ENCODE results near the gene ZYG11B. TPM values are rescaled to one million over a fixed set of nuclear protein-coding genes. Genes with fewer than 3 reads are reported as not detected.
"Not testable (repeated sequence)": the region's sequence is repeated elsewhere in the genome, so short reads cannot be mapped to it uniquely, and the experiment has no call there.

Gene ZYG11B
- total and polyA plus RNA-seq, 3 experiments from 2014 or later = 11.2 to 11.9 (median 11.5) TPM

DNA sequence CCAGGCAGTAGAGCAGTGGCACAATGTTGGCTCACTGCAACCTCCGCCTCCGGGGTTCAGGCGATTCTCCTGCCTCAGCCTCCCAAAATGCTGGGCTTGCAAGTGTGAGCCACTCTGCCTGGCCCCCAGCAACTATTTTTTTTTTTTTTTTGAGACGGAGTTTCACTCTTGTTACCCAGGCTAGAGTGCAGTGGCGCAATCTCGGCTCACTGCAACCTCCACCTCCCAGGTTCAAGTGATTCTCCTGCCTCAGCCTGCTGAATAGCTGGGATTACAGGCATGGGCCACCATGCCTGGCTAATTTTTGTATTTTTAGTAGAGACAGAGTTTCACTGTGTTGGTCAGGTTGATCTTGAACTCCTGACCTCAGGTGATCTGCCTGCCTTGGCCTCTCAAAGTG lies 23.9 kb downstream of the ZYG11B start:
- H3K27me3 ChIP-seq (ENCODE audit: insufficient read depth, low read length, poor library complexity, severe bottlenecking); DNase-seq; H3K27ac Mint-ChIP-seq; H3K4me1 ChIP-seq (ENCODE audit: insufficient read depth, low read length); H3K36me3 Mint-ChIP-seq; CTCF ChIA-PET; POLR2A ChIA-PET; H3K36me3 ChIP-seq (ENCODE audit: insufficient read depth, low read length); H3K9me3 Mint-ChIP-seq; H3K4me3 Mint-ChIP-seq; H3K9me3 ChIP-seq (ENCODE audit: low read length); H3K4me3 ChIP-seq (ENCODE audit: low read length); H3K27me3 Mint-ChIP-seq; H3K27ac ChIP-seq (ENCODE audit: low read depth, low read length): not testable (repeated sequence)
- H3K4me1 Mint-ChIP-seq = peaks cover 13 to 27% (median 15%) of the 10 kb centered on the region in 3 donors

DNA sequence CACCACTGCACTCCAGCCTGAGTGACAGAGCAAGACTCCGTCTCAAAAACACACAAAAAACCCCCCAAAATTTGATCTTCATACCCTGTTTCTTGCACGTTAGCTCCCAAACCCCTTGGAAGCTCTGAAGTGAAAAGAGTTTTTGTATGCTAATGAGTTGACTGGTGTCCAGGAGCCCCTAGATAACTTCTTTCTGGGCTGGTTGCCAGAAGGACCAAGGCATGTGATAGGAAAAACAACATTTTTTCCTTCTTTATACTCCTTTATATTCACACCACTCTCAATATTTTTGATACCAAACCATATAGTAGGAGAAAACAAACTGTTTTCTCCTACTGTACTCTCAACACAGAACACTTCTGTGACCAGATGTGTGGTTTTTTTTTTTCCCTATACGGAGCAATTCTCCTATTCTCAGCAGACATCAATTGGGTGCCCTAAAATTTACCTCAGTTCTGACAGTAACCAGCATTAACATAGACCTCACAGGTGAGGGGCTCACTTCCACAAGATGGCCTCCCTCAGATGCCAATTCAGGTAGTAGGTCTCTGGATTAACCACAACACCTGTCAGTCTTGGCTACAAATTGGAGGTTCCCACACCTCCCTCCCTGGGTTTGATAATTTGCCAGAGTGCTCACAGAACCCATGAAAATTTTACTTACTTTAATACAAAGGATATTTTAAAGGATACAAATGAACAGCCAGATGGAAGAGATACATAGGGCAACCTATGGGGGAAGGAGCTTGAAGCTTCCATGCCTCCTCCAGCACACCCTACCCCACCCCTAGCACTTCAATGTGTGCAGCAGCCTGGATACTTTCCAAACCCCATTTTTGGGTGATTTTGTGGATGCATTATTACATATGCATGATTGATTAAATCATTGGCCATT lies 25.6 kb downstream of the ZYG11B start:
- H3K27ac Mint-ChIP-seq = peak overlapping the region in 5 of 8 donors; percentile 2 to 71 (median 17)
- Histone ChIP-seq H3K27me3 (ENCODE audit: insufficient read depth, low read length, poor library complexity, severe bottlenecking) (no peaks in the 10 kb centered on the region), H3K4me1 (ENCODE audit: insufficient read depth, low read length) (no peaks in the 10 kb centered on the region), H3K36me3 (ENCODE audit: insufficient read depth, low read length) (no peaks in the 10 kb centered on the region), H3K9me3 (ENCODE audit: low read length) (no peaks in the 10 kb centered on the region), H3K27ac (ENCODE audit: low read depth, low read length) (peak overlapping the region; percentile 57), H3K4me3 (ENCODE audit: low read length) (no peak overlapping the region)
- ChIA-PET CTCF (no interaction called here), POLR2A (no interaction called here)
- no peak for DNase-seq
- no peaks in the 10 kb centered on the region for H3K27me3 Mint-ChIP-seq
- H3K4me3 Mint-ChIP-seq = no peak overlapping the region
- H3K36me3 Mint-ChIP-seq = peaks cover 3 to 9% (median 4%) of the 10 kb centered on the region in 3 donors
- peaks cover 11 to 20% (median 16%) of the 10 kb centered on the region in 3 donors for H3K4me1 Mint-ChIP-seq
- no peaks in the 10 kb centered on the region for H3K9me3 Mint-ChIP-seq

DNA sequence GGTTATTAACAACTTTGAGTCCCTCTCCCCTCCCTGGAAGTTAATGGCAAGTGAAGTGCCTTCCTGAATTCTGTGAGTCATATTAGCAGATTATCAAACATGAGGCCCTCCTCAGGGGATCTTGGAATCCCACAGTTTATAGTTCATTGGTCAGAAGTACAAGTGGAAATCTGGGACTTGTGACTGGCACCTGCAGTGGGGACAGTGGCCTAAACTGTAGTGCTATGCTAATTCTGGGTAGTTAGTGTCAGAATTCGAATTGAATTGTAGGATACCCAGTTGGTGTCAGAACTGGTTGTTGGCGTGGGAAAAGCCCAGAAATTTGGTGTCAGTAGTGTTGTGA lies 26.2 kb downstream of the ZYG11B start:
- H3K9me3 ChIP-seq (ENCODE audit: low read length) = no peaks in the 10 kb centered on the region
- no peaks in the 10 kb centered on the region for H3K27me3 ChIP-seq (ENCODE audit: insufficient read depth, low read length, poor library complexity, severe bottlenecking)
- no peak overlapping the region for H3K4me3 Mint-ChIP-seq
- no peaks in the 10 kb centered on the region for H3K27me3 Mint-ChIP-seq
- no peaks in the 10 kb centered on the region for H3K9me3 Mint-ChIP-seq
- no peak for DNase-seq
- H3K4me1 Mint-ChIP-seq = peaks cover 7 to 16% (median 16%) of the 10 kb centered on the region in 3 donors
- peak overlapping the region in 3 of 8 donors; percentile 2 to 37 (median 13) for H3K27ac Mint-ChIP-seq
- no peaks in the 10 kb centered on the region for H3K4me1 ChIP-seq (ENCODE audit: insufficient read depth, low read length)
- CTCF ChIA-PET = no interaction called here
- no peaks in the 10 kb centered on the region for H3K36me3 ChIP-seq (ENCODE audit: insufficient read depth, low read length)
- H3K27ac ChIP-seq (ENCODE audit: low read depth, low read length) = no peak overlapping the region
- H3K4me3 ChIP-seq (ENCODE audit: low read length) = no peak overlapping the region
- H3K36me3 Mint-ChIP-seq = peaks cover 3 to 15% (median 4%) of the 10 kb centered on the region in 3 donors
- POLR2A ChIA-PET = no interaction called here

DNA sequence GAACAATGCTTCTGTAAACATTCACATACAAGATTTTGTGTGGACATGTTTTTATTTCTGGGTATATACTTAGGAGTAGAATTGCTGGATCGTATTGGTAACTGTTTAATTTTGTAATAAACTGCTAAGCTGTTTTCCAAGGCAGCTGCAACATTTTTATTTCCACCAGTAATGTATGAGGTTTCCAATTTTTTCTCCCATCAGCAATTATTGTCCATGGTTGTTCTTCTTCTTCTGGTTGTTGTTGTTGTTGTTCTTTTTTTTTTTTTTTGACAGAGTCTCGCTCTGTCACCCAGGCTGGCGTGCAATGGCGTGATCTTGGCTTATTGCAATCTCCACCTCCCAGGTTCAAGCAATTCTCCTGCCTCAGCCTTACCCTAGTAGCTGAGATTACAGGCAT lies 26.9 kb downstream of the ZYG11B start:
- CTCF ChIA-PET = no interaction called here
- H3K27ac Mint-ChIP-seq = peak overlapping the region in 1 of 8 donors; percentile 17

DNA sequence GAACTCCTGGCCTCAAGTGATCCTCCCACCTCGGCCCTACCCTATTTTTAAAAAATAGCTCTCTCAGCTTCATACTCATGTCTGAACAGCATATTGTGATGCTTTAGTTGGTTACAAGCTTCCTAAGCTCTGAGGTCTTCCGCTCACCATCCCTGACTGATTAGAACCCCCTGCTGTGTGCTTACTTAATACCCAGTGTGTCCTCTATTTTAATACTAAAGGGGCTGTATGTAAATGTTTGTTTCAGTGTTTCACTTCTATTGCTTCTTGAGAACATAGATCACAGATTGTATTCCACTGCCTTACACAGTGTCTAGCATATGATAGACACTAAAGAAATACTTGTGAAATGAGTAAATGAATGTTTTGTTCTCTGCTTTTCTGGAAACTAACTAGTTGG lies 29.8 kb downstream of the ZYG11B start:
- Histone ChIP-seq H3K4me3 (ENCODE audit: low read length) (no peak overlapping the region), H3K27me3 (ENCODE audit: insufficient read depth, low read length, poor library complexity, severe bottlenecking) (no peaks in the 10 kb centered on the region), H3K4me1 (ENCODE audit: insufficient read depth, low read length) (no peaks in the 10 kb centered on the region), H3K27ac (ENCODE audit: low read depth, low read length) (no peak overlapping the region), H3K9me3 (ENCODE audit: low read length) (no peaks in the 10 kb centered on the region), H3K36me3 (ENCODE audit: insufficient read depth, low read length) (no peaks in the 10 kb centered on the region)
- no peak overlapping the region for H3K4me3 Mint-ChIP-seq
- DNase-seq = no peak
- no peaks in the 10 kb centered on the region for H3K9me3 Mint-ChIP-seq
- peak overlapping the region in 1 of 8 donors; percentile 3 for H3K27ac Mint-ChIP-seq
- H3K4me1 Mint-ChIP-seq = peaks cover 6 to 16% (median 12%) of the 10 kb centered on the region in 3 donors
- peaks cover 7 to 27% (median 11%) of the 10 kb centered on the region in 3 donors for H3K36me3 Mint-ChIP-seq
- ChIA-PET POLR2A (no interaction called here), CTCF (no interaction called here)
- no peaks in the 10 kb centered on the region for H3K27me3 Mint-ChIP-seq

More for the DNA sequence above, 26.9 kb downstream of the ZYG11B start:
- Histone ChIP-seq H3K27ac (ENCODE audit: low read depth, low read length) (no peak overlapping the region), H3K4me3 (ENCODE audit: low read length) (no peak overlapping the region), H3K27me3 (ENCODE audit: insufficient read depth, low read length, poor library complexity, severe bottlenecking) (no peaks in the 10 kb centered on the region), H3K9me3 (ENCODE audit: low read length) (no peaks in the 10 kb centered on the region), H3K4me1 (ENCODE audit: insufficient read depth, low read length) (no peaks in the 10 kb centered on the region), H3K36me3 (ENCODE audit: insufficient read depth, low read length) (no peaks in the 10 kb centered on the region)
- POLR2A ChIA-PET = no interaction called here
- Mint-ChIP-seq H3K27me3 (no peaks in the 10 kb centered on the region), H3K36me3 (peaks cover 4 to 20% (median 8%) of the 10 kb centered on the region in 3 donors), H3K9me3 (no peaks in the 10 kb centered on the region), H3K4me1 (peaks cover 6 to 16% (median 12%) of the 10 kb centered on the region in 3 donors), H3K4me3 (no peak overlapping the region)
- DNase-seq = no peak

DNA sequence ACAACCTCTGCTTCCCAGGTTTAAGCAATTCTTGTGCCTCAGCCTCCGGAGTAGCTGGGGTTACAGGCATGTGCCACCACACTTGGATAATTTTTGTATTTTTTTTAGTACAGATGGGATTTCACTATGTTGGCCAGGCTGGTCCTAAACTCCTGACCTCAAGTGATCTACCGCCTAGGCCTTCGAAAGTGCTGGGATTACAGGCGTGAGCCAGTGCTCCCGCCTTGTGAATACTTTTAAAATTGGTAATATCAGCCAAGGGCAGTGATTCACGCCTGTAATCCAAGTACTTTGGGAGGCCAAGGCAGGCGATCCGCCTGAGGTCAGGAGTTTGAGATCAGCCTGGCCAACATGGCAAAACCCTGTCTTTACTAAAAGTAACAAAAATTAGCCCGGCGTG lies 33.7 kb downstream of the ZYG11B start:
- Histone ChIP-seq H3K4me1 (ENCODE audit: insufficient read depth, low read length) (no peaks in the 10 kb centered on the region), H3K27me3 (ENCODE audit: insufficient read depth, low read length, poor library complexity, severe bottlenecking) (no peaks in the 10 kb centered on the region), H3K36me3 (ENCODE audit: insufficient read depth, low read length) (no peaks in the 10 kb centered on the region), H3K9me3 (ENCODE audit: low read length) (no peaks in the 10 kb centered on the region), H3K4me3 (ENCODE audit: low read length) (no peak overlapping the region), H3K27ac (ENCODE audit: low read depth, low read length) (no peak overlapping the region)
- no peak overlapping the region for H3K4me3 Mint-ChIP-seq
- no peak for DNase-seq
- no peaks in the 10 kb centered on the region for H3K9me3 Mint-ChIP-seq
- ChIA-PET CTCF (no interaction called here), POLR2A (no interaction called here)
- H3K27ac Mint-ChIP-seq = peak overlapping the region in 1 of 8 donors; percentile 24
- H3K4me1 Mint-ChIP-seq = peaks cover 3 to 8% (median 6%) of the 10 kb centered on the region in 3 donors
- no peaks in the 10 kb centered on the region for H3K27me3 Mint-ChIP-seq
- H3K36me3 Mint-ChIP-seq = peaks cover 11 to 43% (median 14%) of the 10 kb centered on the region in 3 donors

DNA sequence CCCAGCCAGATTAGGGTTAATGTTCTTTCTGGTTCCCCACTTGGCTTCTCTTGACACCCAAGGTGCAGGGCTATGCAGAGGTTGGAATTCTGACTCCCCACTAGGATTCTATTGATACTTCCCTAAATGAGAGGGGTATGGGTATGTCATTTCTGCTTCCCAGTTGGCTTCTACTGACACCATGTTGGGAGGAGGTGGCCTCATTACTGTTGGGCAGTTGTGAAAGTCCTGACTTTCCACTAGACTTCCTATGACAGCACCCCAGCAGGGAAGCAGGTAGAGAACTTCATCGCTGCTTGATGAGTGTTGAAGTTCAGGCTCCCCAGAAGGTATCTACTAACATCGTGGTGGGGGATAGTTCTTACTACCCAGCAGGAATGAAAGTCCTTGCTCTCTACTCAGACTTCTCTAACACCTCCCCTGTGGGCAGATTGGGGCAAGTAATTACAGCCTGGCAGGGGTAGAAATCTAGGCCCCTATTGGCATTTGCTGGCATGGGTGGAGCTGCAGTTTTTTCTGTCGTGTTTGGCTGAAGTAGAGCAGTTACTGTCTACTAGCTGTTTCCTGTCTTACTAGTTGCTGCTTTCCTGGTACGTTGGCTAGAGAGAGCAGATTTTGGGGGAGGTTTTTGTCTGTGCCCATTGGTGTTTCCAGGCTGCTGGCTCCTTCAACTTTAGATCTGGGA lies 41.5 kb downstream of the ZYG11B start:
- no peak overlapping the region for H3K27ac ChIP-seq (ENCODE audit: low read depth, low read length)
- no peak overlapping the region for H3K4me3 ChIP-seq (ENCODE audit: low read length)
- Mint-ChIP-seq H3K9me3 (no peaks in the 10 kb centered on the region), H3K27me3 (no peaks in the 10 kb centered on the region), H3K4me3 (no peak overlapping the region), H3K27ac (peak overlapping the region in 3 of 8 donors; percentile 29 to 61 (median 44)), H3K36me3 (peaks cover 7 to 31% (median 23%) of the 10 kb centered on the region in 3 donors), H3K4me1 (peaks cover 5 to 15% (median 14%) of the 10 kb centered on the region in 3 donors)
- no peaks in the 10 kb centered on the region for H3K4me1 ChIP-seq (ENCODE audit: insufficient read depth, low read length)
- ChIA-PET CTCF (no interaction called here), POLR2A (no interaction called here)
- H3K9me3 ChIP-seq (ENCODE audit: low read length) = no peaks in the 10 kb centered on the region
- H3K36me3 ChIP-seq (ENCODE audit: insufficient read depth, low read length) = no peaks in the 10 kb centered on the region
- DNase-seq = no peak
- H3K27me3 ChIP-seq (ENCODE audit: insufficient read depth, low read length, poor library complexity, severe bottlenecking) = no peaks in the 10 kb centered on the region

DNA sequence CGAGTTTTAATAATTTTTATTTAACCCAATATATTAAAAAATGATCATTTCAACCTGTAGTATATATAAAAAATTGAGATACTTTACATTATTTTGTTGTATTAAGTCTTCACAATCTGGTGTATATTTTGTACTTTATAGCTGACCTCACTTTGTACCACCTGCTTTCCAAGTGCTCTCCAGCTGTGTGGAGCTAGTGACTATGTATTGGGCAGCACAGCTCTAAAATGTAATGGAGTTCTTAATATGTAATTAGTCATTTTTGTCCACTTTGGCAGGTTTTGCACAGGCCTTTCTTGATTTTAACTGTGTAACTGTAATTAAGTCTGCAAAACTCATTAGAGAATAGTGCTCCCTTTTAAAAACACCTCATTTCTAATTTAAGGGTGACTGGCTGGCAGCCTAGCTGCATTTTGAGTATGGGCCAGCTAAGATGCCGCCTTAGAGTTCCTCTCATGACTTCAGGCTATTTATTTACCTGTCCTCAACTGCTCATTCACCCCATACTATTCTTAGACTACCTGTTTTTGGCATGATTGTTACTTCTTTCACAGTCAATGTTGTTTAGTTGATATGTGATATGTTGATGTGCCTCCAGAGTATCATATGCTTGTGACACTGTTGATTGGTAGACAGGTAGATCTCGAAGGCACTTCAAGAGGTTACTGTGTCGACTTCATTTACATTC lies 43.2 kb downstream of the ZYG11B start:
- H3K4me3 ChIP-seq (ENCODE audit: low read length) = no peak overlapping the region
- Mint-ChIP-seq H3K4me3 (no peak overlapping the region), H3K4me1 (peaks cover 2 to 14% (median 13%) of the 10 kb centered on the region in 3 donors), H3K27me3 (no peaks in the 10 kb centered on the region), H3K9me3 (no peaks in the 10 kb centered on the region), H3K36me3 (peaks cover 13 to 34% (median 23%) of the 10 kb centered on the region in 3 donors), H3K27ac (no peak overlapping the region)
- no peaks in the 10 kb centered on the region for H3K27me3 ChIP-seq (ENCODE audit: insufficient read depth, low read length, poor library complexity, severe bottlenecking)
- no peaks in the 10 kb centered on the region for H3K4me1 ChIP-seq (ENCODE audit: insufficient read depth, low read length)
- no peak for DNase-seq
- CTCF ChIA-PET = no interaction called here
- POLR2A ChIA-PET = no interaction called here
- no peaks in the 10 kb centered on the region for H3K36me3 ChIP-seq (ENCODE audit: insufficient read depth, low read length)
- no peaks in the 10 kb centered on the region for H3K9me3 ChIP-seq (ENCODE audit: low read length)
- H3K27ac ChIP-seq (ENCODE audit: low read depth, low read length) = no peak overlapping the region

All from CD8-positive, alpha-beta memory T cell (primary cell).